Stimulated activated CD4-positive, alpha-beta T cell treated with anti-CD3 and anti-CD28 coated beads, Interleukin-12 subunit alpha, Interleukin-12 subunit beta, amount 100 ng/mL, for 4 hours (primary cell): ENCODE results near the gene HDAC5.
"Not testable (repeated sequence)": the region's sequence is repeated elsewhere in the genome, so short reads cannot be mapped to it uniquely, and the experiment has no call there.

ENCODE experiments used
- DNase-seq: peaks from one replicate; pipeline ENCODE4 v3.0.0-alpha.2; 2020

HDAC5 gene

GRCh38 chr17:44110823-44111633 lies 12.4 kb downstream of the HDAC5 start:
- peak; percentile 53 for DNase-seq

DNA sequence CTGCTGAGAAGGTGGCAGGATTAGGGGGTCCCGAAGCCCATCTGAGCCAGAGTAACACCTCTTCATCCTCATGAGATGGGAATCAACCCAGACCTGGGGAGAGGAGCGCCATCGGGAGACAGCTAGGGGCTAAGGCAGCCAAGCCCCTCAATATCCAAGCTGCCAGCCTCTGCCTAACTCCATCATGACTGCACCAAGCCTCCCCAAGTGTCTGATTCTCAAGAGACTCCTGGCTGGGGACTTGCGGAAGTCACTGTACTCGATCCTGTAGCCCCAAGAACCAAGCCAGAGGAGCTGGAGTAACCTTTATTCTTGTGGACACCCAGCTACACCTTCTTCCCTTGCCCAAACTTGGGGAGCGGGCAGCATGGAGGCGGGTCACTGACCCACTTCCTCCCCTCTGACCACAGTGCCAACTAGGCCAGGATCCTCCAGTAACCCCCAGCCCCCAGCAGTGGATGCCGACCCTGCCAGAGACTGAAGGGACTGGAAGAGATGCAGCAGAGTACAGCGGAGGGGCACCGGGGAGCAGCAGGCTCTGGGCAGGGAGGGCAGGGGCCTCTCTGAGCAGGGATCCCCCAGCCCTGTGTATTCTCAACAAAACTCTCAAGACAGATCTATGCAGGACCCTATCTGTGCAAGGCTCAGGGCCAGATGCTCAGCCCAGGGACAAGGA lies 13.3 kb downstream of the HDAC5 start:
- no peak for DNase-seq

DNA sequence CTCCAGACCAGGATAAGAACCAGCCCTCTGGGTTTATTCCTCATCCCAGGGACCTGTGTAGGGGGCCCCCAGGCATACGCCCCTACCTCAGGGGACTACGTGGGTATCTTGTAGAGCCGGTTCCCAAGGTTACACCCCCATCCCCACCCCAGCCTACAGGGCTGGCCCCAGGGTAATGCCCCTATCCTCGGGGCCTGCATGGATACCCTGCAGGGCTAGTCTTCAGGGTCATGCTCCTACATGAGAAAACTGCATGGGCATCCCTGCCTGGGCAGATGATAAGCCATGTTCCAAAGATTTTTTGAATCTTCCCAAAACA lies 14.2 kb downstream of the HDAC5 start:
- DNase-seq, result no peak

DNA sequence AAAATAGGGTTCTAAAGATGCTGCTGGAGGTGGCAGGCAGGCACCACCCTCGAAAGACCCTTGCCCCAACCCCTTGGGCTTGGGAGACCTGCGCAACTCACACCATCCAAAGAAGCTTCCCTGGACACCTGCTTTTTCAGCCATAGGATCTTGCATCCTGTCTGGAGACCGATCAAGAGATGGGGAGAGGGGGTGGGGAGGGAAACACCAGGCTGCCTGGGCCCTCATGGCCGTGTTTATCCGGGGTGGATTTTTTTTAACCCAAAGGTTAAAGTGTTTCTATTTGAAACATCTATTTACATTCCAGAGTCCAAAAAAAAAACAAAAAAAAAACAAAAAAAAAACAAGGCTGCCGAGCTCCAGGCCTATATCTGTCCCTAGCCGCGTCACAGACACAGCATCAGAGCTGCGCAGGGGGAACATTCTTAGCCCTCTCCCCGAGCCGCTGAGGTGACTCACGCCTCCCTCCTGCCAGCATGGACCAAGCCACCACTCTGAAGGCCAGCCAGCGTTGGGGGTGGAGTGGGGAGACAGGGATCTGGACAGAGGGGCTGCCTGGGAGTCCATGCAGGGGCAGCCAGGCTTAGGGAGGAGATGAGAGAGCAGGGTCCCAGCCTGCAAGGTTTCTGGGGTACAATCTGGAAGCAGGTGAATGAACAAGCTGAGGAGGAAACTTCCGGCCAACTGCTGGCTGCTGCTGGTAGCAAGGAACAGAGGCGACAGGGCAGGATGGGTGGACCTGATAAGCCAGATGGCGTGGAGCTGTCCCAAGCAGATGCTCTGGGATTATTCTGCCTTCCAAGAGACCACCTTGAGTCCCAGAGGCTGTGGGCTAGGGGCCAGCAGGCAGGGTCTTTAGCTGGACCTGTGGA lies 14.8 kb downstream of the HDAC5 start:
- DNase-seq, result no peak

DNA sequence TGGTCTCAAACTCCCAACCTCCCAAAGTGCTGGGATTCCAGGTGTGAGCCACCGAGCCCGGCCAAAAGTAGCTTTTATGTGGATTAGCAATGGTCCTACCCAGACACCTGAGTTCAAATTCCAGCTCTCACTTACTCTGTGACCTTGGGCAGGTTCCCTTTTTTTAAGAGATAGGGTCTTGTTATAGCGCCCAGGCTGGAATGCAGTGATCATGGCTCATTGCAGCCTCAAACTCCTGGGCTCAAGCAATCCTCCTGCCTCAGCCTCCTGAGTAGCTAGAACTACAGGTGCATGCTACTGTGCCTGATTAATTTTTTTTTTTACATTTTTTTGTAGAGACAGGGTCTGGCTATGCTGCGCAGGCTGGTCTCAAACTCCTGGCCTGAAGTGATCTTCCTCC lies 16.6 kb downstream of the HDAC5 start:
- no peak for DNase-seq

- DNase-seq, result no peak
Observed at GRCh38 chr17:44105941-44106340, 17.5 kb downstream of the HDAC5 start.

DNA sequence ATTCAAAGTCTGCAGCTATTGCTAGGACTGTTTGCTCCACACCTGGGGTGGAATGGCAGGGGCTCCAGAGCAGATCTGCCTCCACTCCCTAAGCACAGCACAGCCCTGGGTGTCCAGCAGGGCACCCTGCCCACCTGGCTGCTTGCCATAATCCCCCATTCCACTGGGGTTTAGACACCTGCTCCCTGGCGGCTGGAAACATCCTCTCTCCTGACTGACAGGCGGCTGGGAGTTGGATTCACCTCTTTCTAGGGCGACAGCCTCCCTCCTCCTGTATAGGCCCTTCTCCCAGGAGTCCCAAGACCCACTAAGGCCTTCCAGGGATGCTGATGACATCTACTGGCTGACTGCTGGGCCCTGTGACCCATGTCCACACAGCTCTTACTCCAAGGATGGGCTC lies 18.0 kb downstream of the HDAC5 start:
- DNase-seq, result no peak

DNA sequence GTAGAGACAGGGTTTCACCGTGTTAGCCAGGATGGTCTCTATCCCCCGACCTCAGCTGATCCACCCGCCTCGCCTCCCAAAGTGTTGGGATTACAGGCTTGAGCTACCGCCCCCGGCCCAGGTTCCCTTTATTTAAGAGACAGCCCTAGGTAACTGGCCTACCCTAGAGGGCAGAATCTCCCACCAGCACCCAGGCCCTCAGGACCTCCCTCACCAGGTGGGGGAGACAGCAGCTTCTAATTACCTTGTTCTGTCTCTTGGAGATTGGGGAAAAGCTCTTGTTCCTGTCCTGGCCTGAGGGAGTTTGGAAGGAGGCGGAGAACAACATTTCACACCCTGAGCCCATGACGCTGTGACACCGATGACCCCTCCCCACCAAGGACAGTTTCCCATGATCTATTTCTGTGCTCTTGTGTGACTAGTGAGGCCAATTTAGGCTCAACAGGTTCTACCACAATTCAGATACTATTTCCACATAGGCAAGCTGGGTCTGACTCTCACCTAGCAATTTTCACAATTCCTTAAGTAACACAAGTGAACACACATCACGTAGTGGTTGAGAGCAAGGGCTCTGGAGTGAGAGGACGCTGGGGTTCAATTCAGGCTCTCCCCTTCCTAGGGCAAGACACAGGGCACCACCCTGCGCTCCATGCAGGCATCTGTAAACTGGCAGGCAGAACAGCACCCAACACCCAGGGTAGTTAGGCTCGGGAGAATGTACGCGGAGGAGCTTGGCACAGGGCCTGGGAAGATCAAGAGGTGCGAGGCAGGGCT lies 20.4 kb downstream of the HDAC5 start:
- DNase-seq, result no peak

DNA sequence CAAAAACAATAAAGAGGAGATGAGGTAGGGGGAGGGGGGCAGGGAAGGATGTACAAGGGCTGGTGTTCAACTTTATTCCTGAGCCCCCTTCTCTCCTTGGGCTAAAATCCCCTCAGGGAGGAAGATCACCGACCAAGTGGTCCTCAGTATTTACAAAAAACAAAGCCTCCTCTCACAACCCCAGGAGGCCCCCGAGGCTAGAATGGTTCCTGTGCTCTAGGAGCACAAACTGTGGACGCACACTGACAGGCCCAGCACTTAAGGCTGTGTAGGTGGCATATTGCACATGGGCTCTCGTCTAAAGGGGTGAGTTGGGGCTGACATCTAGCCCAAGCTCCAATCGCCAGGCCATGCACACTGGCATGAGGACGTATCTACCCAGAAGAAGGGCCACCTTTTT lies 21.6 kb downstream of the HDAC5 start:
- not testable (repeated sequence) for DNase-seq

DNA sequence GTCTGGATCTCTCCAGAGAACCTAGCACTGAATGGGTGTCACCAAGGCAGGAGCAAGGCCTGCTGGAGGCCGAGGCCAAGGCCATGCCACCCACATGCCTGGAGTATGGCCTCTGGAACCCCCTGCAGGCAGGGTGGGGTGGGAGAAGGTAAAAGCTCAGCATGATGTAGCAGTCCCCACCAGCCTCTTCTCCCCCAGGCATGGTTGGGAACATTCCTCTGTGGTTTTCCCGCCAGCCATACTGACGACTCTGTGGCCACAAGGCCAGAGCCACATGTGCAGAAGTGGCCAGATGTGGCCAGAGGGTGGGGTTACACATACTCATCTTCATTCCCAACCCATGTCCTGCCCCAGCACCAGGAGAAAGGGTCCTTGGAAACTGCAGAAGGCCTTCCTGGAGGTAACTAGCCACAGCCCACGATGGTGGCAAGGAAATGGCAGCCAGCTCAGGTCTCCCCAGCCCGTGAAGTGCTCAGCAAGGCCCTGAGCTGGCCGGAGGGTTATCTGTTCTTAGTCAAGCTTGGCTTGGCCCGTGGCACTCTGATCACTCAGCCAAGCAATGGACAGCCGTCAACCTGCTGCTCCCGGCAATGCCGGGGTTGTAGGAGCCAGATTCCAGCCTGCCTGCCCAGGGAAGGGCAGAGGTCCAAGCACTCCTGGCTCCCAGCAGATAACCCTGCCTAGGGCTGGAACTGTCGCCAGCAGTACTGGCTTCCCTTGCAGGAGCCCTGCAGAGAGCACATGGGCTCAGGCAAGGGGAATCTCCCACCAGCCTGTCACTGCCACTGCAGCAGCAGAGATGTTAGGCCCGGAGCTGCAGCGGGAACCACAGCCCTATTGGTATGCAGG lies 26.1 kb downstream of the HDAC5 start:
- no peak for DNase-seq

GRCh38 chr17:44095647-44096496 lies 27.6 kb downstream of the HDAC5 start:
- no peak for DNase-seq

DNA sequence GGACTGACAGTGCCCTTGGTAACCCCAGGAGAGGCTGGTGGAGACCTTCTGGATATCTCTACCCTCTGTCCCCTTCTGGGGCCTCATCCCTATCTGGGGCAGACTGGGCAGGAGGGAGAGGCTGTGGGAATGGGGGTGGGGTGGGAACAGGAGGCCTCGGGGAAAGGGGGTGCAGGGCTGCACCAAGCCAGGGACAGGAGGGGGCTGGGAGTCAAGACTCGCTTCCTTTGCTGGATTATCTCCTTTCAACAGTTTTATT lies 28.1 kb downstream of the HDAC5 start:
- no peak for DNase-seq

DNA sequence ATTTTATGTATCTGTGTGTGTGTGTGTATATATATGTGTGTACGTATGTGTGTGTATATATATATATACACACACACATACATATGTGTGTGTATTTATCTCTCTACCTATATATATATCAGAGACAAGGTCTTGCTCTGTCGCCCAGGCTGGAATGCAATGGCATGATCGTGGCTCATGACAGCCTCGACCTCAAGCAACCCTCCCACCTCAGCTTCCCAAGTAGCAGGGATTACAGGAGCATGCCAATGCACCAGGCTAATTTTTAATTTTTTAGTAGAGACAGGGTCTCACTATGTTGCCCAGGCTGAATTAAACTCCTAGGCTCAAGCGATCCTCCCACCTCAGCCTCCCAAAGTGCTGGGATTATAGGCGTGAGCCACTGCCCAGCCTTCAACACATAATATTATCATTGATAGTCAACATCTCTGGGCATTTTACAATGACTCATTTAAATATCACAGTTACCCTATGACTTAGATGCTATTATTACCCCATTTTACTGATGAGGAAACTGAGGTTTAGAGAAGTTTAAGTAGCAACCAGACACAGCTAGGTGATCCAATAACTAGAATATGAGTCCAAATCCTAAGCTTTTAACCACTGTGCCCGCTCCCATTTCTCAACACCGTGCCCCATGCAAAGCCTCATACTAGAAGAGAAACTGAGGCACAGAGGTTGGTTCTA lies 28.6 kb downstream of the HDAC5 start:
- no peak for DNase-seq

GRCh38 chr17:44093231-44093900 lies 30.1 kb downstream of the HDAC5 start:
- DNase-seq, result no peak

GRCh38 chr17:44092051-44092450 lies 31.4 kb downstream of the HDAC5 start:
- no peak for DNase-seq

DNA sequence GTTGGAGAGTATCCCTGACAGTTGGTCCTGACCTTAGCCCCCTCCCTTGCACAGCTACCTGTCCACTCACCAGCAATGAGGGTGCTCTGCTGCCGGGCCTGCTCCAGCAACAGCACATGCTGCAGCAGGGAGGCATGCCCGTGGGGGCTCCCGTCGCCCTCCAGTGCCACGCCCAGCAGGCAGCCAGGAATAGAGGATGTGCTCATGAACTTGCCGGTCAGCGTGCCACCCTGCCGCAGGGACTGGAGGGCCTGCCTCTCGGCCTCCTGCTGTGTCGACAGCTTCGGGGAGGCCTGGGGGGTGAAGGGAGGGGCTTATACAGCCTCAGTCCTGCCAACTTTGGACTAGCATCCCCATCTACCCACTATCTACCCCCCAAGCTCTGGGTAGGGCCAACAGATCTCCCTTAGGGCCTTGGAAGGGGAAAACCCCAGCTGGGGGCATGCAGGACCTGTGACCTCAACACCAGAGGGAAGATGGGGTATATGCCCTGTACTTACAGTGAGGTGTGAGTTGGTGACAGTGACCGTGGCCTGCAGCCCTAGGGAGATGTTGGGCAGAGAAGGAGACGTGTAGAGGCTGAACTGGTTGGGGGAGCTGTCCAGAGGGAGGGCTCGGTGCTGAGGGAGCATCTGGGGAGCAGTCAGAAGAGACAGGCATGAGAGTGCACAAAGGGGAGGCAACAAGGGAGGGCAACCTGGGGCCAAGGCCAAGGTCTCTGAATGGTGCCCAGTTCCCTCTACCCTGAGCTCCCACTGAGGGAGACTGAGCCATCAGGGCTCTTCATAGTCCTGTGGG lies 32.0 kb downstream of the HDAC5 start:
- DNase-seq, result no peak

GRCh38 chr17:44088254-44088653 lies 35.2 kb downstream of the HDAC5 start:
- no peak for DNase-seq

- DNase-seq, result no peak
Observed at GRCh38 chr17:44087319-44087718, 36.1 kb downstream of the HDAC5 start.
